Esophagus squamous epithelium (tissue), 4 donors: Measurements from ENCODE around the gene MOV10L1.

Experiments
- POLR2A ChIP-seq, 4 donors: fragments of 450-650 bp; IDR thresholded peaks; one replicate each; pipeline ENCODE4 v1.6.1; 2017; ENCODE audit warnings: antibody characterized with exemption in 4 of 4, mild to moderate bottlenecking in 4 of 4, moderate library complexity in 3 of 4
- TF ChIP-seq, protein P1 (sequence below), 6 experiments: fragments of 450-650 bp in 4 of 6; fragments of 200-600 bp in 2 of 6; sonication (generic) in 2 of 6; IDR thresholded peaks; one replicate each; pipeline ENCODE4 v1.5.1; 2016 to 2019; ENCODE audit warnings: antibody characterized with exemption in 6 of 6, mild to moderate bottlenecking in 4 of 6, moderate library complexity in 4 of 6

- TF ChIP-seq, protein P1, sequence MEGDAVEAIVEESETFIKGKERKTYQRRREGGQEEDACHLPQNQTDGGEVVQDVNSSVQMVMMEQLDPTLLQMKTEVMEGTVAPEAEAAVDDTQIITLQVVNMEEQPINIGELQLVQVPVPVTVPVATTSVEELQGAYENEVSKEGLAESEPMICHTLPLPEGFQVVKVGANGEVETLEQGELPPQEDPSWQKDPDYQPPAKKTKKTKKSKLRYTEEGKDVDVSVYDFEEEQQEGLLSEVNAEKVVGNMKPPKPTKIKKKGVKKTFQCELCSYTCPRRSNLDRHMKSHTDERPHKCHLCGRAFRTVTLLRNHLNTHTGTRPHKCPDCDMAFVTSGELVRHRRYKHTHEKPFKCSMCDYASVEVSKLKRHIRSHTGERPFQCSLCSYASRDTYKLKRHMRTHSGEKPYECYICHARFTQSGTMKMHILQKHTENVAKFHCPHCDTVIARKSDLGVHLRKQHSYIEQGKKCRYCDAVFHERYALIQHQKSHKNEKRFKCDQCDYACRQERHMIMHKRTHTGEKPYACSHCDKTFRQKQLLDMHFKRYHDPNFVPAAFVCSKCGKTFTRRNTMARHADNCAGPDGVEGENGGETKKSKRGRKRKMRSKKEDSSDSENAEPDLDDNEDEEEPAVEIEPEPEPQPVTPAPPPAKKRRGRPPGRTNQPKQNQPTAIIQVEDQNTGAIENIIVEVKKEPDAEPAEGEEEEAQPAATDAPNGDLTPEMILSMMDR (IDR thresholded peaks at IDR 0.05) = no peak
- no peak for TF ChIP-seq POLR2A (IDR thresholded peaks at IDR 0.05)
These were observed 11.6 kb upstream of the MOV10L1 start for GRCh38 chr22:50078246-50078645.
